HG03280 (cell line): ENCODE results near the gene MSRB3.

Experiments
- ATAC-seq: cut with Tn5 transposase; IDR thresholded peaks from one replicate; pipeline ENCODE4 v1.9.1; 2021; ENCODE audit warnings: mild to moderate bottlenecking, moderate library complexity; ENCODE audit not compliant: unreplicated experiment

MSRB3 gene

DNA sequence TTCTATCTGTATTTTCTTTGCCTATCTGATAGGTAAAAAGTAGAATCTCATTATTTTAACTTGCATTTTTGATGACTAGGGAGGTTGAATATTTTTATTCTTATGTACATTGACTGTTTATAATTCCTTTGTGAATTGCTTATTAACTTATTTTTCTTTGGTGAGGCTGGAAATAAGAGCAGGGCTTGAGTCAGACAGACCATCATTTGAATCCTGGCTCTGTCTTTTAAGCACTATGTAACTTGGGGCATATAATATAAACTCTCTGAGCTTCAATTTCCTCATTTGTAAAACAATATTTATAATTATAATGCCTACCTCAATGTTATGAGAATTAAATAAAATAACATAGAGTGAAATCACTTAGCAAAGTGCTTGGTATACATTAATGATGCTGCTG lies 108.9 kb downstream of the MSRB3 start:
- ATAC-seq, result no peak

DNA sequence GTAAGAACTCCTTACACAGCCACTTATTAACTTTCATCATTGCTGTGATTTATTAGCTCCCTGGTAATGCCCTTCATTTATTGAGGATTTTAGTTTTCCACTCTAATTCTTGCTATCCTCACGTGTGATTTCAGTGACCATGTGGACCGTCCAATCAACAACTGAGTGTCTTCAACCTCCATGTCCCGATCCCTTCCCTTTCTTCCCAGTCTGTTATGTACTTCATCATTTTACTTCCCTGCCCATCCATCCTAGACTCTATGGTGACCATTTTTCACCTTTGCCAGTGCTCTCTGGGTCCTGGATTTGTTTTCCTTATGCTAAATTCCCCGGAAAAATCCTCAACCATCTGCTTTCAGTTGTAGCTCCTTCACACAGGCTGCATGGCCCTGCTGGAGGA lies 111.0 kb downstream of the MSRB3 start:
- ATAC-seq, result no peak

DNA sequence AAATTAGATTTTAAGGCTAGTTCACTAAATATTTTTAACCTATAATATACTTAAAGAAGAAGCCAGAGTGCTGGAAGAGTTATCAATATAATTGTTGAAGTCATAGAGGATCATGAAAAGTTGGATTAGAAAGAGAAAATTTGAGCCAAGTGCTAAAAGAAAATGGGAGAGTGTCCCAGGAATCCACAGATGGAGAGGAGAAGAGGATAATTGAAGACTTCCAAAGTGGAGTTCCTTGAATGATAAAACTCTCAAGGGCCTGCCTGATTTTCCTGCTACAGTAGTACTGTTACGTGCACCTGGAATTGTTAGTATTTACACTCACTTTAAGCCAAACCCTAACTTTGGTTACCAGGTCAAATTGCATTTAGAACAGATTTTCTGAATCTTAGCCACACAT lies 113.2 kb downstream of the MSRB3 start:
- ATAC-seq, result no peak

DNA sequence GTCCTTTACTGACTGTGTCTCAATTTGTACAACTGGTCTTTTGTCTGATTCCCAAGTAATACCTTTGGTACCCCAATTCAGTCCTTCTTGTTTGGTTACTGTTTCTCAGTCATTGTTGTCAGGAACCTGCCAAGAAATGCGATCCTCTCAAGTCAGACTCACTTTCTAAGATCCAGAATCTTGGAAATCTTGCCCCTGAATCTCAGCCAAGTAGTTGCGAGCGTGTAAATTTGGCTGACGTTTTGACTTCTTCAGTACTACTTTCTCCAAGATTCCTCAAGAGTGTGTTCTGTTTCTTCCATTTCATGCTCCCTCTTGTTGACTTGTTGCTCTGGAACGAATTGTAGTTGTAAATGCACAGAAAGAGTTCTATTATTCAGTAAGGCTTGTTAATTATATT lies 114.0 kb downstream of the MSRB3 start:
- ATAC-seq, result no peak

DNA sequence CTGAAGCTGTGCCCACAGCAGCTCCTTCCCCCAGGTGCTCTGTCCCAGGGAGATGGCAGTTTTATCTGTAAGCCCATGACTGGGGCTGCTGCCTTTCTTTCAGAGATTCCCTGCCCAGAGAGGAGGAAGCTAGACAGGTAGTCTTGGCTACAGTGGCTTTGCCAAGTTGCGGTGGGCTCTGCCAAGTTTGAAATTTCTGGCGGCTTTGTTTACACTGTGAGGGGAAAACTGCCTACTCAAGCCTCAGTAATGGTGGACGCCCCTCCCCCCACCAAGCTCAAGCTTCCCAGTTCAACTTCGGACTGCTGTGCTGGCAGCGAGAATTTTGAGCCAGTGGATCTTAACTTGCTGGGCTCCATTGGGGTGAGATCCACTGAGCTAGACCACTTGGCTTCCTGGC lies 124.7 kb downstream of the MSRB3 start:
- no peak for ATAC-seq

DNA sequence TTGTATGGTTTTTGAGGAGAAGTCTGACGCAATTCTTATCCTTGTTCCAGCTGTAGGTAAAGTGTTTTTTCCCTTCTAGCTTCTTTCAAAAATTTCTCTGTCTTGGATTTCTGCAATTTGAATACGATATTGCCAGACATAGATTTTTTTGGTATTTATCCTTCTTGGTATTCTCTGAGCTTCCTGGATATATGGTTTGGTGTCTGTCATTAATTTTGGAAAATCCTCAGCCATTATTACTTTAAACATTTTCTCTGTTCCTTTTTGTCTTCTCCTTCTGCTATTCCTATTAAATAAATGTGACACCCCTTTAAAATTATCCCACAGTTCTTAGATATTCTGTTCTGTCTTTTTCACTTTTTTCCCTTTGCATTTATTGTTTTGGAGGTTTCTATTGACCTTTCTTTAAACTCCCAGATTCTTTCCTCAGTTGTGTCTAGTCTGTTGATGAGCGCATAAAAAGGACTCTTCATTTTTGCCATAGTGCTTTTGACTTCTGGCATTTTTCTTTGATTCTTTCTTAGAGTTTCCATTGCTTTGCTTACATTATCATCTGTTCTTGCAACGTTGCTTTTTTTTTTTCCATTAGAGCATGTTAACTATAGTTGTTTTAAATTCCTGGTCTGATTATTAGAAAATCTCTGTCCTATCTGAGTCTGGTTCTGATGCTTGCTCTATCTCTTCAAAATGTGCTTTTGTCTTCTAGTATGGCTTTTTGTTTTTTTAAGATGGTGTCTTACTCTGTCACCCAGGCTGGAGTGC lies 129.1 kb downstream of the MSRB3 start:
- ATAC-seq, result no peak

DNA sequence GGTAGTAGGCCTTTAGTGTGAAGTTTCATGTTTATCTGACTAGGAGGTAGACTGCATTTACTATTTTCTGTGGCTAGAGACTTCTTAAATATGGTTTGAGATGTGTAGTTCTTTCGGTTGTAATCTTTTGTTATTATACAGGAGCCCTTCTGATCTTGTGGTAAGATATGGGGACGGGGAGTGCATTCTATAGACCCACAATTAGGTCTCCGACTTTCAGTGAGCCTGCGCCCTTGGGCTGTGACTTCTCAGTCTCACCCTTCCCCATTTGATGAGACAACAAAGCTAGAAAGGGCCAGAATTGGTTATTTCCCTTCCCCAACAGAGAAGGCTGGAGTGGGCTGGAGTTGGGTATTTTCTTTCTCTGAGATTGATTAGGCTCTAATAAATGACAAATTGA lies 130.0 kb downstream of the MSRB3 start:
- ATAC-seq, result no peak

DNA sequence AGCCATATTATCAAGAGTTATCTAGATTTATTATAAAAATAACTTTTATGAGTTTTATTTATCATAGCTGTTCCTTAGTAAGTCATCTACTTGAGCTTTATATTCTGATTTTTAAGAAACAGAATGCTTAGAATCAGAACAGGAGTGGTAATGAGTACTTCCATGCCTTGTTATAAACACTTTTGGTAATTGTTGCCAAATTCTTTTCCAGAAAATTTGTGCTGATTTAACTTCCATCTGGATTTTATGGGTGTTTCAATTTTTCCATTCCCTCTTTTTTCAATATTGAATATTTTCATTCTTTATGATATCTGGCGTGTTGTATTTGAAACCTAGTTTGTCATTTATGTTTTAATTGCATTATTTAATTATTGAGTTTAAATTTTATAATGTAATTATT lies 131.2 kb downstream of the MSRB3 start:
- ATAC-seq, result no peak

DNA sequence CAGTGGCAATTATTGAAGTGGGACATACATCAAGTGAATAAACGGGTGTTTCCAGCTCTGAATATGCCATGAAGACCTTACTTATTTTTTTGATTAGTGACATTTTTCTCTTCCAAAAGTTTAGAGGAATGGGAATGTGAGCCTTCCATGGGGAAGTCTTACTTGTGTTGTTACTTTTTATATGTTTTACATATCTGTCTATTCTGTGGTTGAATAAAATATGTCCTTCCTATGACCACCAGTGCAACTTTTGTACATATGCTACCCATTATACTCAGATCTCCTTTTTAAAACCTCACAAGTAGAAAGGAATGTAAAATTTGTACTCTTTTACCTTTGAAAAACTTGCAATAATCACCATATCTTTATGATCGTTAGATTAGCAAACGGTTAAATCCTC lies 132.7 kb downstream of the MSRB3 start:
- no peak for ATAC-seq

DNA sequence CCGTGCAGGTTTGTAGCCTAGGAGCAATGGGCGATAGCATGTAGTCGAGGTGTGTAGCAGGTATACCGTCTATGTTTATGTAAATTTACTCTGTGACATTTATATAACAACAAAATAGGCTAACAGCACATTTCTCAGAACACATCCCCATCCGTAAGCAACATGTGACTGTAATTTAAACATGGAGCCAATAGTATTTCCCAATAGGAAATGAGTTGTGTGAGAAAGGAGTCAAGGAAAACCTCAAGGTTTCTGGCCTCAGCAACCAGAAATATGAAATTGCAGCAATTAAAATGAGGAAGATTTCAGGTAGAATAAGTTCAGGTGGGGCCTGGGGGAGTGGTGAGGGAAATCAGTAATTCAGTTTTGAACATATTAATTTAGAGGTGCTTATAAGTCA lies 136.0 kb downstream of the MSRB3 start:
- no peak for ATAC-seq

DNA sequence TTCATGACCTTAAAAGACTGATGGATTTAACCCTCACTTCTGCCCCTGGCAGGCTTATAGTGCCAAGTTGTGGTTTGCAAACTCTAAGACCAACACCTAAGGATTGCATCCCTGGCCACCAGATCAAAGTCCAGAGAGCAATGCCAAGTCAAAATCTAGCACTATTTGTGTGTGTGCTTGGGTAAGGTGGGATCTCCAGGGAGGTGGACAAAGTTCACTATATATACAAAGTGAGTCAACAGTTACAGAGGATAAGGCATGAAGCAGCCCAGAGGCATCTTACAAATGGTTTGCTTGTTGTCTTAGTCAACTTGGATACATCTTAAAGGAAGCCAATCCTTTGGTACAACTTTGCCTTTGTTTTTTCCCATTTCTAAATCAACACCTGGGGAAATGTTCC lies 137.3 kb downstream of the MSRB3 start:
- ATAC-seq, result no peak

DNA sequence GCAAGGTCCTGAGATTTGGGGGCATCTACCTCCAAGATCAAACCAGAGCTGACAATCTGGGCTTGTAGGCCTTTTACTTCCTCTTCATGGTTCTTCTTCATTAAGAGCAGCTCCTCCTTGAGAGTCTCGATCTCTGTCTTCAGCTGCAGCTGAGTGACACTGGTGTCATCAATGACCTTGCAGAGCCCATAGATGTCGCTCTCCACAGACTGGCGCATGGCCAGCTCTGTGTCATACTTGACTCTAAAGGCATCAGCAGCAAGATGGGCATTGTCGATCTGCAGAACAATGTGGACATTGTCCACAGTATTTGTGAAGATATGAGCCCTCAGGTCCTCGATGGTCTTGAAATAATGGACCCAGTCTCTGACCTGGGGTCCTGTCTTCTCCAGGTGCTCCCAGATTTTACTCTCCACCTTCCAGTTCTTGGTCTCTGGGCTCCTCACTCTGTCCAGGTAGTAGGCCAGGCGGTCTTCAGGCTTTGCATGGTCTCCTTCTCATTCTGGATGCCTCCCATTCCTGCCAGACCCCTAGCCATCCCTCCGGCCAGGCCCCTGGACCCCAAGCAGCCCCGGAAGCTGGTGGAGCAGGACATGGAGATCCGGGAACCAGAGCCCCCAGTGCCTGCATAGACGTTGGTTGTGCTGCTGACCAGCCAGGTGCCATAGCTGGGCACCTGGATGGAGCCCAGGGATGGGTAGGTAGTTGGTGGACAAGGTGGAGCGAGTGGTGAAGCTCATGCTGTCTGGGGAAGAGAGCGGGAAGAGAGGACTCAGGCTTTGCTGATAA lies 141.0 kb downstream of the MSRB3 start:
- ATAC-seq, result no peak

DNA sequence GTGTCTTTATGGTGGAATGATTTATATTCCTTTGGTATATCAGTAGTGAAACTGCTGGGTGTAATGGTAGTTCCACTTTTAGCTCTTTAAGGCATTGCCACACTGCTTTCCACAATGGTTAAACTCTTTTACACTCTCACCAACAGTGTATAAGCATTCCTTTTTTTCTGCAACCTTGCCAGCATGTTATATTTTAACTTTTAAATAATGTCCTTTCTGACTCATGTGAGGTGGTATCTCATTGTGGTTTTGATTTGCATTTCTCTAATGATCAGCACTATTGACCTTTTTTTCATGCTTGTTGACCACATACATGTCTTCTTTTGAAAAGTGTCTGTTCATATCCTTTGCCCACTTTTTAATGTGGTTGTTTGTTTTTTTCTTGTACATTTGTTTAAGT lies 142.5 kb downstream of the MSRB3 start:
- ATAC-seq, result no peak

DNA sequence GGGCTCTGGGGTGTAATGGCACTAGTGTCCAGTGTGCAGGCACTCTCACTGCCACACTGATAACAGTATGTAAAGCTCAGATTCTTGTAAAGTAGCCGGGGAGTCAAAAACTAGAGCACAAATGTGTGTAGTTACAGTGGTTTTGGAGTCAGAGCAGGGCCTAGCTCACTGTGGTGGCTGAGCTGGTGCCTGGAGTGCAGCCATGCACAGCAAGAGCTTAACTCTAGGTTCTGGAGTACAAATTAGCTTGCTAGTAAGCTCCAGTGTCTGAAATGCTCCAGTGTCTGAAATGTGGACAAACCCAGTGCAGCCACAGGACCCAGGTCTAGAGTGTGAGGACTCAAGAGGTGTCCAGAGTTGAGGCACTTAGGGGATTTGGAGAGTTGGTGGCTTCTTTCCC lies 149.2 kb downstream of the MSRB3 start:
- ATAC-seq, result no peak

DNA sequence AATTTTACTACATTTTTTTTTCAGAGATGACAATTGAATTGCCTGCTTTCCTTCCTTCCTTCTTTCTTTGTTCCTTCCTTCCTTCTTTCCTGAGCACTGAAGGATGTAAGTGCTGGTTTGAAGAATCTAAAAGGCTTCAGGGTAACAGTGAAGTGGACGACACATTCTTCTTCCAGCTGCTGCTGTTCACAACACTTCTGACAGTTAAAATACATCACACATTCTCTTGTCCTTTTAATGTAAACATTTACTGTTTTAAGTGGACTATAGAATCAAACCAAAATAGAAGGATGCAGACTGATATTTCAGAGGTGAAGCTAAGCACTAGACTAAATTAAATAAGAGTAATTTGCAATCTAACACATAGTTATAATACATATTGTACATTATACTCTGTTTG lies 151.5 kb downstream of the MSRB3 start:
- ATAC-seq, result no peak

DNA sequence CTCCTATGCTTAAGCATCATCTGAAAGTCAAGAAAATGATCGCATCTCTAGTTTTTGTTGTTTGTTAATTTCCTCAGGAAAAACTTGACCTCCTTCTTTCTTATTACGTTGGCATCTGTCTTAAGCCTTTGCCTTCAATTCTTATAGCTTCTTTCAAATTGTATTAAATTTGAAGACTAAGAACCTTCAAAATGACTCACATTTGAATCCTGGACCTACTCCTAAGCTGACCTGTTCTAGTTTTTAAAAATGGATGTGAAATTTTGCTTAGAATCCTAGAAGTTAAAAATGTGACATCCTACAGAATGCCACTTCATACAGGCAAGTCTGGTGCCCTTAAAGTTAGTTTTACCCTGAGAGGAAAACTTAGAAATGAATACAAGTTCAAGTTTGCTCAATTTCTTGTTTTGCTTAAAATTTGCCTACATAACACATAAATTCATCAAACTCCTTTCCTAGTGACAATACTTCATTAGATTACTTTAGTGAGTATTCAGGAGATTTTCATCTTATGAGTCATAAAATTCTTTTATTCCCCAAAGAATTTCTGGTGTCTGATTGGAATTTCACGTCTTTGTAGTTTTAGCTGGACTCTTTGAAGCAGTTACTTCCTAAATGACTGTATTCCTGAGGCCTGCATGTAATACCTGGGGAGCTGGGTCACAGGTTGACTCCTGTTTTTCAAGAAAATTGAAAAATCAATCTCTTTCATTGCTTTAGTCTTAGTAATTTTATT lies 152.3 kb downstream of the MSRB3 start:
- no peak for ATAC-seq

DNA sequence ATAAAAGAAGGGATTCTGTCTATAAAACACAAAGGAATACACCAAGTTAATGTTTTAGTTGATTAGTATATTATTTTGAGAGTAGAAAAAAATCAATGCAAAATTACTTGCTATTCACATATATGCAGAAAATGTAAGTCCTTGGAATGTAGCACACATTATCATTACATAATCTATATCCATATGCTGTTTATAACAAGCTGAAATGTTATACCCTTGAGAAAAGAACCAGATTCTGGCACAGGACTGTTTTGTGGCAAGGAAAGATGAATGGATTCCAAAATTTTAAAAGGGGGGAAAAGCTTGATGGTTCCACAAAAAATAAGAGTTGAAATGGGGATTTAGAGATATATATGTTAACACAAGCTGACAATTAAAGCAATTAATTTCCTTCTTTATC lies 153.6 kb downstream of the MSRB3 start:
- no peak for ATAC-seq

DNA sequence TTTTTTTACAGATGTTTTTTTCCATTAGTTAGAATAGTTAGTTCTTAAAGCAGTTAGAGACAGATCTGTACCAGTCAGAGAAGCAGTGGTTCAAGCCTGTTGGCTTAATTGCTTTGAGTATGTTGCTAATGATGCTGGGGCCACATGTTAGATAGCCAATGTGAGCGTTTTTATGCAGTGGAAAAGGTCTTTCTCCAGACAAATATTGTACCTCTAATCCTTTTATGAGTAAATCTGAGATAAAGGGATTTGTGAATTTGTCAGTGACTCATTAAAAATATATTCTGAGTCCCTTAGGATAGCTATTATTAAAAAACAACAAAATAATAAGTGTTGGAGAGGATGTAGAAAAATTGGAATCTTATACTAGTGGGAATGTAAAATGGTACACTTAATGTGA lies 154.2 kb downstream of the MSRB3 start:
- ATAC-seq, result no peak

DNA sequence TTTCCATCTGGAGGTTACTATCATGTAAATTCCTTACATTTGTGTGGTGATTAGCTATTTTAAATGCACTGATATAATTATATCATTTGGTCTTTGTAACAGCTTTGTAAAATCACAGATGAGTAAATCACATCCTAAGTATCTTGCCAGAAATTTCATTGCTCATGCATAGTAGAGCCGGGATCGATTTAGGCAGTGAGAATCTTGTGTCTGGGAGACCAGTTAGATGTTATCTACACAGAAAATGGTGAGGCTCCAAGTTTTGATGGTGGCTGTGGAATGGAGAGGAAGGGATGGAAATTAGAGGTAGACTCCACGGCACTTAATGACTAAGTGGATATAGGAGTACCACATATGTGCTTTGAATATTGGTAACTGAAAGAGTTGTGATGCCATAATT lies 156.3 kb downstream of the MSRB3 start:
- ATAC-seq, result no peak

DNA sequence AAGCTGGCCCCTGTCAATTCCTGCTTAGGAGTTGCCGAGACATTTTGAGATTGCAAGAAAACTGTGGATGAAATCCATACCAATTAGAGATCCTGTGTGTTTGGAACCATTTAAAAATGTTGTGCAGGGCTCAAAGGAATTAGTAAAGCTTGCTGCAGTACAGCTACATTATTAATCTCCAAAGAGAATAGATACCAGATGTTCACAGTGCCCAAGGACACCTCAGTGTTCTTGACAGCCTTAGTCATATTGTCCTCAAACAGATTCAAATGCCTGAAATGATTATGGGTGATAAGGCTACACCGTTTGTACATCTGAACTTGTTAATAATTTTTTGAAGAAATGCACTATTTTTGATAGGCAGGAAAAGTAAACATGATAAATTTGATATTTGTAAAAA lies 164.6 kb downstream of the MSRB3 start:
- no peak for ATAC-seq

DNA sequence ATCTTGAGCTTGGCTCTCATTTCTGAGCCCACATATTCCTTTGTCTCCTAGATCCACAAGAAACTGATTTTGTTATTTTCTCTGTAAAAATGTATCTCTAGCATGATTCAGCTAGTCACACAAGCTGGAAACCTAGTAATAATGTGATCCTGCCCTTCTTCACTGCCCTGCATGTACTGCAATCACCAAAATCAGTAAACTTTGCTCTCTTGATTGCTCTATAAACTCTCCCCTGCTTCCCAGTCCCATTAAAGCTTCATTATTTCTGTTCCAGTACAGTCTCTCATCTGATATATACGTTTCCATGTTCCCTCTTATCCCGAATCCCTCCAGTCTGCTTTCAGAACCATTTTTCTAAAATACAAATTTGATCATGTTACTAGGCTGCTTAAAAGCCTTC lies 166.5 kb downstream of the MSRB3 start:
- ATAC-seq, result no peak

DNA sequence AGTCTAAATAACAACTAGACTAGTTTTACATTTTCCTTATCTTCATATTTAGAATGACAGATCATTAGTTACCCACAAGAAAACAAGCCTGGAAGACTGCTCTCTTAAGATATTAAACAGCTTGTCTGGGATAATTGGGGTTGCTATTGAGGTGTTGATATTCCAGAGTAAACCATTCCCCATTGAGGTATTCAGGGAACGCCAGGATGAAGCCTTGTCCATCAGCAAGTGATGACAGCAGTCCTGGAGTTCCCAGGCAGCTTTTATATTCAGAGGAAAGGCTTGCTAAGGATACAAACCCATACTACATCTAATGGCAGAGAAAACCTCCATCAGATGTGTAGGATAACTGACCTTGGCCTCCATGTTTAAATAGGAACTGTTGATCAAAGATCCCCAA lies 168.4 kb downstream of the MSRB3 start:
- ATAC-seq, result no peak
